ENCODE data around the gene CELF4.
A peak's percentile ranks its signal among the peaks of the same experiment; 100 is the strongest.

The CELF4 gene

GRCh38 chr18:37258819-37259218 lies 306.8 kb downstream of the CELF4 start:
- H3K4me3 ChIP-seq (ENCODE audit: low read depth, low read length): no peak overlapping the region
- TF ChIP-seq, protein P1, sequence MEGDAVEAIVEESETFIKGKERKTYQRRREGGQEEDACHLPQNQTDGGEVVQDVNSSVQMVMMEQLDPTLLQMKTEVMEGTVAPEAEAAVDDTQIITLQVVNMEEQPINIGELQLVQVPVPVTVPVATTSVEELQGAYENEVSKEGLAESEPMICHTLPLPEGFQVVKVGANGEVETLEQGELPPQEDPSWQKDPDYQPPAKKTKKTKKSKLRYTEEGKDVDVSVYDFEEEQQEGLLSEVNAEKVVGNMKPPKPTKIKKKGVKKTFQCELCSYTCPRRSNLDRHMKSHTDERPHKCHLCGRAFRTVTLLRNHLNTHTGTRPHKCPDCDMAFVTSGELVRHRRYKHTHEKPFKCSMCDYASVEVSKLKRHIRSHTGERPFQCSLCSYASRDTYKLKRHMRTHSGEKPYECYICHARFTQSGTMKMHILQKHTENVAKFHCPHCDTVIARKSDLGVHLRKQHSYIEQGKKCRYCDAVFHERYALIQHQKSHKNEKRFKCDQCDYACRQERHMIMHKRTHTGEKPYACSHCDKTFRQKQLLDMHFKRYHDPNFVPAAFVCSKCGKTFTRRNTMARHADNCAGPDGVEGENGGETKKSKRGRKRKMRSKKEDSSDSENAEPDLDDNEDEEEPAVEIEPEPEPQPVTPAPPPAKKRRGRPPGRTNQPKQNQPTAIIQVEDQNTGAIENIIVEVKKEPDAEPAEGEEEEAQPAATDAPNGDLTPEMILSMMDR (IDR thresholded peaks at IDR 0.05; ENCODE audit: low read depth, low read length): no peak
- no peak for DNase-seq (ENCODE audit: low read depth, low spot score)
- in situ Hi-C loops (cut with HindIII; ENCODE audit: low sequenced_read_pairs): no loop called here

- H3K4me3 ChIP-seq (ENCODE audit: low read depth, low read length): no peak overlapping the region
- in situ Hi-C loops (cut with HindIII; ENCODE audit: low sequenced_read_pairs): no loop called here
- TF ChIP-seq, protein P1 (IDR thresholded peaks at IDR 0.05; ENCODE audit: low read depth, low read length): no peak
- no peak for DNase-seq (ENCODE audit: low read depth, low spot score)
Measured at GRCh38 chr18:37258131-37258530, 307.5 kb downstream of the CELF4 start.

GRCh38 chr18:37254973-37255372 lies 310.6 kb downstream of the CELF4 start:
- in situ Hi-C loops (cut with HindIII; ENCODE audit: low sequenced_read_pairs): no loop called here
- H3K4me3 ChIP-seq (ENCODE audit: low read depth, low read length): no peak overlapping the region
- TF ChIP-seq, protein P1 (IDR thresholded peaks at IDR 0.05; ENCODE audit: low read depth, low read length): no peak

DNA sequence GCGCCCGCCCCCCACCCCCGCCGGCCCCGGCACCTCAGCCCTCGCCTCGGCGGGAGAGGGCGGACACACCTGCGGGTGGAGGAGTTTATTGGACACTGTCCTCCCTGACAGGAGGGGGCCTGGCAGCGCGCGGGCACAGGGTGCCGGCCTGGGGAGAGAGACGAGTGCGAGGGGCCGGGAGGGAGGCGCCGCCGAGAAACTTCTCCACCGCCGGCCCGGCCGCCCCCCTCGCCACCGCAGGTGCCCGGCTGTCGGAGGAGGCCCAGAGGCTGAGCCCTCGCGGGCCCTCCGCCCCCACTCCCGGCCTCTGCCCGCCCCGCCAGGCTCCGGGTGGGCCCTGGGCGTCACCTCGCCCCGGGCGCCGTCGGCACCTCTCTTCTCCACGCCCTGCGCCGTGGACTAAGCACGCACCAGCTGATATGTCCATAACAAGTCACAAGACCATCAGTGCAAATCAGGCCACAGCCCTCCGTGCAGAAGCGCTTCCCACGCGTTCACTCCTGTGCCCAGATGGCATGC lies 311.3 kb downstream of the CELF4 start:
- no peak overlapping the region for H3K4me3 ChIP-seq (ENCODE audit: low read depth, low read length)
- no peak for DNase-seq (ENCODE audit: low read depth, low spot score)
- in situ Hi-C loops (cut with HindIII; ENCODE audit: low sequenced_read_pairs): no loop called here
- TF ChIP-seq, protein P1 (IDR thresholded peaks at IDR 0.05; ENCODE audit: low read depth, low read length): no peak

More at GRCh38 chr18:37254973-37255372, 310.6 kb downstream of the CELF4 start:
- DNase-seq (ENCODE audit: low read depth, low spot score): no peak

- TF ChIP-seq, protein P1 (IDR thresholded peaks at IDR 0.05; ENCODE audit: low read depth, low read length): no peak
- no peak for DNase-seq (ENCODE audit: low read depth, low spot score)
- peak overlapping the region; percentile 26 for H3K4me3 ChIP-seq (ENCODE audit: low read depth, low read length)
- in situ Hi-C loops (cut with HindIII; ENCODE audit: low sequenced_read_pairs): no loop called here
Measured at GRCh38 chr18:37253394-37254235, 312.0 kb downstream of the CELF4 start.

DNA sequence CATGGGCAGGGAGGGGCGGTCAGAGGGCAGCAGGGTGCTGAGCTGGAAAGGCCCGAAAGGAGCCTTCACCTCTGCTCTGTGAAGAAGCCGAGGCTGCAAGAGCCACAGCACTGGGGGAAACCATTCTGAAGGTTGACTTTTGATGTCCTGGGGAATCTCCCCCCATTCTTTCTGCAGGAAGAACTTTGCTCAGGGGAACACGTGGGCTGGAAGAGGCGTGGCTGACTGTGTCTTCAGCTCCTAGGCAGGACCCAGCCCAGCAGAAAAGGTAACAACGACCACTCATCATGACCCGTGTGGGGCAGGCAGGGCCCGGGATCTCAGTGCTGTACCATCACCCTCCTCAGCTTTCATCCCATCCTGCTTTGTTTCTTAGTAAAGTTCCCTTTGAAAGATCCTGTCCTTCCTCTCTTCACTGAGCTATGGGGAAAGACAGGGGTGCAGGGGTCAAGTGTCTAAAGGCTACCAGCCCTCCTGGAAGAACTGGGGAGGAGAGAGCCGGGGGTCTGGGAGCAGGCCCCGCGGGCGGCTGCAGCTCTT lies 312.7 kb downstream of the CELF4 start:
- TF ChIP-seq, protein P1 (IDR thresholded peaks at IDR 0.05; ENCODE audit: low read depth, low read length): no peak
- in situ Hi-C loops (cut with HindIII; ENCODE audit: low sequenced_read_pairs): no loop called here
- no peak for DNase-seq (ENCODE audit: low read depth, low spot score)
- no peak overlapping the region for H3K4me3 ChIP-seq (ENCODE audit: low read depth, low read length)
